Measurements from ENCODE around the gene PARD3B.
"Not testable (repeated sequence)": the region's sequence is repeated elsewhere in the genome, so short reads cannot be mapped to it uniquely, and the experiment has no call there.

The PARD3B gene

GRCh38 chr2:205493528-205493927, 948.3 kb downstream of the PARD3B start:
- not testable (repeated sequence) for H3K4me1 Mint-ChIP-seq; ATAC-seq; H3K36me3 Mint-ChIP-seq (ENCODE audit: low read depth); H3K4me3 Mint-ChIP-seq; H3K27ac Mint-ChIP-seq; DNase-seq; H3K9me3 Mint-ChIP-seq; H3K27me3 Mint-ChIP-seq

- H3K4me1 Mint-ChIP-seq, result no peaks in the 10 kb centered on the region
- H3K4me3 Mint-ChIP-seq, result no peak overlapping the region
- no peaks in the 10 kb centered on the region for H3K36me3 Mint-ChIP-seq (ENCODE audit: low read depth)
- DNase-seq (no peak), ATAC-seq (no peak)
- no peak overlapping the region for H3K27ac Mint-ChIP-seq
- no peaks in the 10 kb centered on the region for H3K27me3 Mint-ChIP-seq
- peaks cover 5% of the 10 kb centered on the region for H3K9me3 Mint-ChIP-seq
Measured at GRCh38 chr2:205494537-205495235, 949.4 kb downstream of the PARD3B start.

DNA sequence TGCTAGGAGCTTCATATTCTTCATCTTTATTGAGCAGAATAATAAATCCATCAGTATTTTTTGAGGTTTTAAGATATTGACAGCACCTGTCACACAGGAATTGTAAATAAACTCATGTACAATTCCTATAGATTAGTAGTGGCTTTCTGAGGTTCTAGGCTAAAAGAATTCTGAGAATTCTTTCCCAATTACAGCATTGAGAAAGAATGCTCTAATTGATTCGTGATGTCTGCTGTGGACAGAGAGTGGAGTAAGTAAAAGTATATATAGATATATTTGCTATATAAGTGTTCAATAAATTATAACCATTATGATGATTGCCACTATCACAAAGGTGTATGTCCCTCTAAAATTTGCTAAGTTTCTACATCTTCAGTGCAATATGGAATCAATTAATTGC, 950.5 kb downstream of the PARD3B start:
- H3K4me1 Mint-ChIP-seq, result no peaks in the 10 kb centered on the region

GRCh38 chr2:205496370-205496769, 951.1 kb downstream of the PARD3B start:
- ATAC-seq (no peak), DNase-seq (no peak)
- H3K27ac Mint-ChIP-seq, result no peak overlapping the region
- H3K4me3 Mint-ChIP-seq, result no peak overlapping the region
- no peaks in the 10 kb centered on the region for H3K36me3 Mint-ChIP-seq (ENCODE audit: low read depth)
- H3K9me3 Mint-ChIP-seq, result peaks cover 3% of the 10 kb centered on the region
- H3K4me1 Mint-ChIP-seq, result no peaks in the 10 kb centered on the region
- H3K27me3 Mint-ChIP-seq, result no peaks in the 10 kb centered on the region

More for the DNA sequence above, 950.5 kb downstream of the PARD3B start:
- ATAC-seq (no peak), DNase-seq (no peak)
- no peak overlapping the region for H3K27ac Mint-ChIP-seq
- no peaks in the 10 kb centered on the region for H3K36me3 Mint-ChIP-seq (ENCODE audit: low read depth)
- H3K27me3 Mint-ChIP-seq, result no peaks in the 10 kb centered on the region
- no peak overlapping the region for H3K4me3 Mint-ChIP-seq
- H3K9me3 Mint-ChIP-seq, result peaks cover 5% of the 10 kb centered on the region

DNA sequence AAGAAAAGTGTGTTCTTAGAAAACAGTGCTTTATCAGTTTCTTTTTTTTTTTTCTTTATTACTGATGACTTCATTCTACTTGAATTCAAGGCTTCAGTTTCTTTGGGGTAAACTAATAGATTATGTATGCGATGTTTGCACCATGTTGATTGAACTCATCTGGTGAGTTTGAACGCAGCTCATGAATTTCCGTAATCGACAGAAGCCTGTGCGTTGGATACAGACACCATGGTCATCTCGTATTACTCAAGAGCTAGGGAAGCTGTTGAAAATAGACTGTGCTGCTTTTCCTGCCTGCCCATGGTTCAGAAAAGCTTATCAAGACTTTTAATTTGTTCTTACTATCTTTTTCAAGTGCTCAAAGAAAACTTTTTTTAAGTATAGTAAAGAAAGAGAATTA, 951.5 kb downstream of the PARD3B start:
- DNase-seq, result no peak
- Mint-ChIP-seq H3K27ac (no peak overlapping the region), H3K4me1 (no peaks in the 10 kb centered on the region), H3K4me3 (no peak overlapping the region), H3K27me3 (no peaks in the 10 kb centered on the region), H3K36me3 (ENCODE audit: low read depth) (no peaks in the 10 kb centered on the region), H3K9me3 (no peaks in the 10 kb centered on the region)
- ATAC-seq, result no peak

GRCh38 chr2:205499006-205499405, 953.7 kb downstream of the PARD3B start:
- Mint-ChIP-seq H3K9me3 (no peaks in the 10 kb centered on the region), H3K27me3 (no peaks in the 10 kb centered on the region), H3K27ac (no peak overlapping the region), H3K36me3 (ENCODE audit: low read depth) (no peaks in the 10 kb centered on the region), H3K4me1 (no peaks in the 10 kb centered on the region), H3K4me3 (no peak overlapping the region)
- ATAC-seq (no peak), DNase-seq (no peak)

DNA sequence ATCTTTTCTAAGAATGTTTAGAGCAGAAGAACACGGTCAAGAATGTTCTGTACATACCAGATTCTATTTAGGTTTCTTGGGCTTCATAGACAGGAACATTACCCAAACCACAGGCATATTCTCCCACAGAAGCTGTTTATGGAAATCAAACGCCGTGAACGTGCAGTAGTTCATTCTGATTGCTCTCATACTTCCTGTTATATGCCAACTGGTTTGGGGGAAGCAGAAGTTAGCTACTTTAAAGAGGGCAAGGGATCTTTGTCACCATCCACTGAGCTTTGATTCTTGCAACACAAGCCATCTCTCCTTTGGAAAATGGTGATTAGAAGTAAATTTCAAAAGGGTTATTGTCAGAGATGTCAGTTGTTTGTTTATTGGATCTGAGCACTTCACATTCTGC, 954.8 kb downstream of the PARD3B start:
- Mint-ChIP-seq H3K9me3 (no peaks in the 10 kb centered on the region), H3K4me3 (no peak overlapping the region), H3K36me3 (ENCODE audit: low read depth) (no peaks in the 10 kb centered on the region), H3K27ac (no peak overlapping the region), H3K4me1 (no peaks in the 10 kb centered on the region), H3K27me3 (no peaks in the 10 kb centered on the region)
- ATAC-seq (no peak), DNase-seq (no peak)

DNA sequence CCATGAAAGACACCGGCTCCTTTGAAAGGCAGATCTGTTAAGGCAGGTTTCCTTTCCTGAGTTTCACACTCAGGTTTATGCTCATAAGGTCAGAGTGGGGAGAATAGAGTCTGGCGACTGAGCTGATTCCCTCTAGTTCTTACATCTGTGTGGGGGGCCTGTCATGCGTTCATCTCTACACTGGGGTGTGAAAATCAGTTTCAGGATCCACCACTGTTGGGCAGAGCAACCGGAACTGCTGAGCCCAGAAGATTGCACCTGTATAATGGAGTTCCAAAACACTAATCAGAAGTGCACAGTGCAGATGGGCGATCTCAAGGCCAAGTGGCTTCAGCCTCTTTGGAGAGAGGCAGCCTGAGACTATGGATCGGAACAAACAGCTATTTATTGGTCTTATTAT, 955.7 kb downstream of the PARD3B start:
- Mint-ChIP-seq H3K4me3 (no peak overlapping the region), H3K9me3 (no peaks in the 10 kb centered on the region), H3K4me1 (no peaks in the 10 kb centered on the region), H3K27ac (no peak overlapping the region), H3K27me3 (no peaks in the 10 kb centered on the region), H3K36me3 (ENCODE audit: low read depth) (no peaks in the 10 kb centered on the region)
- DNase-seq (no peak), ATAC-seq (no peak)

DNA sequence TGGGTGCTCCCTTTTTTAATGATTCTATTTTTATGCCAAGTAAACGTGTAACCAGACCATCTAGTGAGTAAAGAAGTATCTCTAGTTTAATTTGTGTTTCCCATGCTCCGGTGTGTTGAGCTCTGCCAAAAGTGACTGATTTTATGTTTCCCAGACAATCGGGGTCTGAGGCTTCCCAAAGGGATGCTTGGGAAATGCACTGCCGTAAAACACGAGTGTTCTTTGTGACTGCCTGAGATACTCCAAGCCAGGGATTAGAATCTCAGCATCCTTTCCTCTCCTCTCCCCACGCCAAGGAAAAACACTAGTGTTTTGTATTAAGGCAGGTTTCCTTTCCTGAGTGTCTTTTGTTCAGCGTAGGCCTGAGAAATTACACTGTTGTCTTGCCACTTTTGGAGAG, 956.6 kb downstream of the PARD3B start:
- no peaks in the 10 kb centered on the region for H3K4me1 Mint-ChIP-seq
- H3K27ac Mint-ChIP-seq, result no peak overlapping the region
- no peaks in the 10 kb centered on the region for H3K9me3 Mint-ChIP-seq
- DNase-seq, result no peak
- no peaks in the 10 kb centered on the region for H3K36me3 Mint-ChIP-seq (ENCODE audit: low read depth)
- H3K27me3 Mint-ChIP-seq, result no peaks in the 10 kb centered on the region
- ATAC-seq, result no peak
- H3K4me3 Mint-ChIP-seq, result no peak overlapping the region

- Mint-ChIP-seq H3K36me3 (ENCODE audit: low read depth) (no peaks in the 10 kb centered on the region), H3K27me3 (no peaks in the 10 kb centered on the region), H3K4me3 (no peak overlapping the region), H3K9me3 (no peaks in the 10 kb centered on the region), H3K4me1 (no peaks in the 10 kb centered on the region), H3K27ac (no peak overlapping the region)
- no peak for ATAC-seq
- no peak for DNase-seq
Measured at GRCh38 chr2:205505371-205505770, 960.1 kb downstream of the PARD3B start.

DNA sequence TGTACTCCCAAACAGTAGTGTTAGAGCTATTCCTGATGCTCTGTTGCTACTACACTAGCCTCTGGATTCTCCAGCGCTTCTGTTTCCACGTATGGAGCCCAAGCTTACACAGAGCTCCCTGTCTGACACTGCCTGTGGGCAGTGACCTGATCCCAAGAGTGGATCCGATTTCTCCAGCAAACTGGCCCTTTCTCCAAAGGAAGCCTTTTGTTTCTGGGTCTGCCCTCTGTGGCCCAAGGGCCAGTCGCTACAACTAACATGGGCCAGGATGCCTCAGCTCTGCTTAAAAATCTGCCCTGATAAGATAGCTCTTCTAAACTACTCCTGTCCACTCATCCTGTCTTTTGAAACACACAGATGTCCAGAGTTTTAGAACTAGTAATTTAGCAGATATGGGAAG, 964.4 kb downstream of the PARD3B start:
- Mint-ChIP-seq H3K36me3 (ENCODE audit: low read depth) (no peaks in the 10 kb centered on the region), H3K4me1 (peaks cover 7% of the 10 kb centered on the region), H3K4me3 (no peak overlapping the region), H3K27ac (no peak overlapping the region), H3K9me3 (no peaks in the 10 kb centered on the region), H3K27me3 (no peaks in the 10 kb centered on the region)
- ATAC-seq (no peak), DNase-seq (no peak)

- Mint-ChIP-seq H3K27me3 (no peaks in the 10 kb centered on the region), H3K4me1 (peaks cover 7% of the 10 kb centered on the region), H3K9me3 (peaks cover 4% of the 10 kb centered on the region), H3K36me3 (ENCODE audit: low read depth) (no peaks in the 10 kb centered on the region), H3K27ac (no peak overlapping the region), H3K4me3 (no peak overlapping the region)
- ATAC-seq, result no peak
- no peak for DNase-seq
Measured at GRCh38 chr2:205510345-205510744, 965.1 kb downstream of the PARD3B start.

- H3K27ac Mint-ChIP-seq, result no peak overlapping the region
- peaks cover 4% of the 10 kb centered on the region for H3K9me3 Mint-ChIP-seq
- no peak for ATAC-seq
- no peak for DNase-seq
- no peaks in the 10 kb centered on the region for H3K27me3 Mint-ChIP-seq
- no peaks in the 10 kb centered on the region for H3K36me3 Mint-ChIP-seq (ENCODE audit: low read depth)
- no peak overlapping the region for H3K4me3 Mint-ChIP-seq
- peaks cover 7% of the 10 kb centered on the region for H3K4me1 Mint-ChIP-seq
Measured at GRCh38 chr2:205511221-205511620, 965.9 kb downstream of the PARD3B start.

DNA sequence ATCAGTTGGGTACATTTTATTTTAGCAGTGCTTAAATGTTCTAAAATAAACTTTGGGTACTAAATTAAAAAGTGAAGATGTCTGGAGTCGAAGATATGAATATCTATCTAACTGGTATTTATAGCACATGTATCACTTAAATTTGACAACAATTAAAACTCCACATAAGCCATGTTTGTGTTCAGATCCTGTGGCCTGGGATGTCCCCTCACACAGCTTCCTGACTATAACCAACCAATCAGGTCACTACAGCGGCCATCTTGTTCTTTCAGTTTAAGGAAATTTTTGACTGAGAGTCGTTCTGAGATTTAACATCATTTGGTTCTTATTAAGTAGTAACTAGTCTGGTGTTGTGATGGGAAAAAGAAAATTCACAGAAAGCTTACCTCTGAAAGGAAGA, 966.4 kb downstream of the PARD3B start:
- H3K9me3 Mint-ChIP-seq, result peaks cover 4% of the 10 kb centered on the region
- no peaks in the 10 kb centered on the region for H3K36me3 Mint-ChIP-seq (ENCODE audit: low read depth)
- ATAC-seq (no peak), DNase-seq (no peak)
- no peak overlapping the region for H3K27ac Mint-ChIP-seq
- H3K4me3 Mint-ChIP-seq, result no peak overlapping the region
- H3K27me3 Mint-ChIP-seq, result no peaks in the 10 kb centered on the region
- peaks cover 7% of the 10 kb centered on the region for H3K4me1 Mint-ChIP-seq

DNA sequence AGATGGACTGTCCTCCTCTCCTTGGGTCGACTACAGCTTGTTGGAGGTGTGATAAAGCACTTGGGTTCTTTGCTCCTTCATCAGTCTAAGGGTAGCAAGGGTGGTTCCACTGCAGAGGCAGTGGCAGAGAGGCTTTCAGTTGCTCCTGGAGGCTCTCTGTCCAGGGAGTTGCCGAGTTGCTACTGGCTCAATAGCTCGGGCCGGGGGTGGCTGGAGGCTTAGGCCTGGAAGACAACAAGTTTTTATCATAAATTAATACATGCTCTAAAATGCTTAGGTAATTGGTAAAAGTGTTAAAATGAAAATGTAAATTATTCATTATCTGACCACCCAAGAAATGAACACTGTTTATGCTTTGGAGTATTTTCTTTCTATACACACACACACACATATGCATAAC, 975.0 kb downstream of the PARD3B start:
- Mint-ChIP-seq H3K27ac (no peak overlapping the region), H3K4me1 (no peaks in the 10 kb centered on the region), H3K4me3 (no peak overlapping the region), H3K27me3 (no peaks in the 10 kb centered on the region), H3K36me3 (ENCODE audit: low read depth) (no peaks in the 10 kb centered on the region), H3K9me3 (no peaks in the 10 kb centered on the region)
- ATAC-seq (no peak), DNase-seq (no peak)

GRCh38 chr2:205524656-205525055, 979.4 kb downstream of the PARD3B start:
- ATAC-seq (no peak), DNase-seq (no peak)
- no peaks in the 10 kb centered on the region for H3K9me3 Mint-ChIP-seq
- H3K27me3 Mint-ChIP-seq, result no peaks in the 10 kb centered on the region
- H3K36me3 Mint-ChIP-seq (ENCODE audit: low read depth), result no peaks in the 10 kb centered on the region
- H3K27ac Mint-ChIP-seq, result no peak overlapping the region
- no peaks in the 10 kb centered on the region for H3K4me1 Mint-ChIP-seq
- H3K4me3 Mint-ChIP-seq, result no peak overlapping the region

Measured in activated naive CD8-positive, alpha-beta T cell treated with anti-CD3 and anti-CD28 coated beads, Interleukin-2, amount 50 U/mL, for 24 hours (primary cell).